GM23338 (cell line): ENCODE measurements around the gene SMYD3. TPM values are rescaled to one million over a fixed set of nuclear protein-coding genes. Genes with fewer than 3 reads are reported as not detected.
"Not testable (repeated sequence)": the region's sequence is repeated elsewhere in the genome, so short reads cannot be mapped to it uniquely, and the experiment has no call there.

Experiments used
- ATAC-seq: fragments of 200-7000 bp; cut with Tn5 transposase; 3 replicates; pipeline ENCODE4 v1.9.1; 2020
- DNase-seq: peaks from one replicate; pipeline ENCODE4 v3.0.0-alpha.2; 2015; ENCODE audit warnings: low spot score
- H2AFZ ChIP-seq: fragments of 200-600 bp; sonication (generic); 2 replicates; pipeline ENCODE4 v1.8.0; 2016; ENCODE audit warnings: antibody characterized with exemption, mild to moderate bottlenecking, moderate library complexity
- H3F3A ChIP-seq: fragments of 200-600 bp; sonication (generic); replicated peaks from 2 replicates; pipeline ENCODE4 v1.8.0; 2017; ENCODE audit warnings: antibody characterized with exemption, mixed run types, low read depth
- H3K27ac ChIP-seq: fragments of 200-600 bp; sonication (generic); 2 replicates; pipeline ENCODE4 v1.6.1; 2016; ENCODE audit warnings: low read depth
- H3K27me3 ChIP-seq: fragments of 200-600 bp; sonication (generic); 2 replicates; pipeline ENCODE4 v1.8.0; 2016; ENCODE audit warnings: mild to moderate bottlenecking, mixed run types, moderate library complexity; ENCODE audit not compliant: insufficient read depth
- H3K36me3 ChIP-seq: fragments of 200-600 bp; sonication (generic); 2 replicates; pipeline ENCODE4 v1.8.0; 2016; ENCODE audit warnings: mild to moderate bottlenecking; ENCODE audit not compliant: insufficient read depth
- H3K4me1 ChIP-seq: fragments of 200-600 bp; sonication (generic); 2 replicates; pipeline ENCODE4 v1.8.0; 2016; ENCODE audit warnings: mild to moderate bottlenecking, moderate library complexity; ENCODE audit not compliant: insufficient read depth
- H3K4me2 ChIP-seq: fragments of 200-600 bp; sonication (generic); 2 replicates; pipeline ENCODE4 v1.7.1; 2017; ENCODE audit warnings: mixed run types
- H3K4me3 ChIP-seq: fragments of 200-600 bp; sonication (generic); 2 replicates; pipeline ENCODE4 v1.6.1; 2016; ENCODE audit warnings: mixed run types
- H3K79me2 ChIP-seq: fragments of 200-600 bp; sonication (generic); replicated peaks from 2 replicates; pipeline ENCODE4 v1.8.0; 2017; ENCODE audit warnings: mild to moderate bottlenecking; ENCODE audit not compliant: insufficient read depth
- H3K9me2 ChIP-seq: fragments of 200-600 bp; sonication (generic); 2 replicates; pipeline ENCODE4 v1.8.0; 2017; ENCODE audit not compliant: insufficient read depth
- H4K20me1 ChIP-seq: fragments of 200-600 bp; sonication (generic); replicated peaks from 2 replicates; pipeline ENCODE4 v1.8.0; 2017; ENCODE audit warnings: mild to moderate bottlenecking; ENCODE audit not compliant: insufficient read depth
- H3K27ac Mint-ChIP-seq: 2 replicates; pipeline ENCODE4 v1.8.0; 2020; ENCODE audit warnings: inconsistent platforms, mild to moderate bottlenecking, moderate library complexity, mixed read lengths
- H3K27me3 Mint-ChIP-seq: 3 replicates; pipeline ENCODE4 v1.8.0; 2022; ENCODE audit warnings: low read depth, mild to moderate bottlenecking, moderate library complexity, mixed read lengths, inconsistent platforms; ENCODE audit not compliant: insufficient read depth, poor library complexity
- H3K36me3 Mint-ChIP-seq: 3 replicates; pipeline ENCODE4 v1.8.0; 2021; ENCODE audit warnings: low read depth, mild to moderate bottlenecking, inconsistent platforms, moderate library complexity, mixed read lengths
- H3K4me1 Mint-ChIP-seq: 3 replicates; pipeline ENCODE4 v1.8.0; 2020; ENCODE audit warnings: mild to moderate bottlenecking, inconsistent platforms, mixed read lengths
- H3K4me3 Mint-ChIP-seq: 3 replicates; pipeline ENCODE4 v1.8.0; 2021; ENCODE audit warnings: moderate library complexity, mild to moderate bottlenecking, inconsistent platforms, mixed read lengths
- H3K9me3 Mint-ChIP-seq: 3 replicates; pipeline ENCODE4 v1.8.0; 2020; ENCODE audit warnings: moderate library complexity, mild to moderate bottlenecking, inconsistent platforms, mixed read lengths
- ETS1 ChIP-seq: IDR thresholded peaks from 2 replicates; pipeline ENCODE4 v1.6.1; 2016; ENCODE audit warnings: antibody characterized with exemption
- EZH2 ChIP-seq: fragments of 200-600 bp; sonication (generic); IDR thresholded peaks from one replicate; pipeline ENCODE4 v1.8.0; 2017; ENCODE audit warnings: antibody characterized with exemption, mild to moderate bottlenecking, low read depth; ENCODE audit not compliant: unreplicated experiment
- EZH2phosphoT487 ChIP-seq: fragments of 200-600 bp; sonication (generic); IDR thresholded peaks from one replicate; pipeline ENCODE4 v1.8.1; 2018; ENCODE audit warnings: antibody characterized with exemption; ENCODE audit not compliant: unreplicated experiment
- NANOG ChIP-seq: IDR thresholded peaks from 2 replicates; pipeline ENCODE4 v1.6.1; 2016; ENCODE audit warnings: antibody characterized with exemption, borderline replicate concordance
- POLR2AphosphoS5 ChIP-seq: IDR thresholded peaks from 2 replicates; pipeline ENCODE4 v1.6.1; 2016; ENCODE audit warnings: antibody characterized with exemption, low read depth
- REST ChIP-seq: IDR thresholded peaks from one replicate; pipeline ENCODE4 v1.6.1; 2018; ENCODE audit warnings: antibody characterized with exemption; ENCODE audit not compliant: unreplicated experiment
- ZNF114 ChIP-seq: fragments of 250-450 bp; sonication (Bioruptor Pico); IDR thresholded peaks from 2 replicates; pipeline ENCODE4 v1.5.0; 2020; ENCODE audit warnings: mild to moderate bottlenecking, moderate library complexity
- ZNF331 ChIP-seq: fragments of 250-450 bp; sonication (Bioruptor Pico); IDR thresholded peaks from 2 replicates; pipeline ENCODE4 v1.5.0; 2020; ENCODE audit warnings: low read depth, mild to moderate bottlenecking, moderate library complexity
- polyA plus RNA-seq: library from polyadenylated mRNA; unstranded; fragments of >200 nt; fragmentation: Nextera tagmentation; extraction: Ambion mirVana; gene quantifications from 2 replicates; pipeline ENCODE4 v1.2.1, GENCODE V29; 2016
- total RNA-seq: library from RNA; depleted of rRNA; stranded (reverse); fragments of >200 nt; shearing (Covaris generic); gene quantifications from 2 replicates; pipeline ENCODE4 v1.2.3, GENCODE V29; 2014
- TF ChIP-seq, protein P1 (sequence below): fragments of 250-450 bp; sonication (Bioruptor Pico); IDR thresholded peaks from 2 replicates; pipeline ENCODE4 v1.5.0; 2020; ENCODE audit warnings: mild to moderate bottlenecking, moderate library complexity

Gene SMYD3
- total and polyA plus RNA-seq, 2 experiments from 2014 or later: 31.8 to 34.4 TPM

- Histone ChIP-seq H3F3A (no peaks in the 10 kb centered on the region), H3K27ac (no peak overlapping the region), H3K9me2 (no peaks in the 10 kb centered on the region), H3K4me1 (no peaks in the 10 kb centered on the region), H3K36me3 (no peaks in the 10 kb centered on the region), H3K79me2 (no peaks in the 10 kb centered on the region), H2AFZ (no peak overlapping the region), H3K4me3 (no peak overlapping the region), H3K27me3 (no peaks in the 10 kb centered on the region), H3K4me2 (no peak overlapping the region), H4K20me1 (no peaks in the 10 kb centered on the region)
- H3K4me1 Mint-ChIP-seq: no peaks in the 10 kb centered on the region; the same call in 2 of the 3 replicates
- H3K9me3 Mint-ChIP-seq: no peaks in the 10 kb centered on the region
- DNase-seq (no peak), ATAC-seq (no peak)
- no peaks in the 10 kb centered on the region for H3K36me3 Mint-ChIP-seq
- no peak overlapping the region for H3K4me3 Mint-ChIP-seq
- H3K27ac Mint-ChIP-seq: no peak overlapping the region; the same call in 1 of the 2 replicates
- TF ChIP-seq EZH2: no peak
- no peak for TF ChIP-seq ZNF331 (CRISPR knock-in tag)
- TF ChIP-seq NANOG: no peak
- TF ChIP-seq, protein P1, sequence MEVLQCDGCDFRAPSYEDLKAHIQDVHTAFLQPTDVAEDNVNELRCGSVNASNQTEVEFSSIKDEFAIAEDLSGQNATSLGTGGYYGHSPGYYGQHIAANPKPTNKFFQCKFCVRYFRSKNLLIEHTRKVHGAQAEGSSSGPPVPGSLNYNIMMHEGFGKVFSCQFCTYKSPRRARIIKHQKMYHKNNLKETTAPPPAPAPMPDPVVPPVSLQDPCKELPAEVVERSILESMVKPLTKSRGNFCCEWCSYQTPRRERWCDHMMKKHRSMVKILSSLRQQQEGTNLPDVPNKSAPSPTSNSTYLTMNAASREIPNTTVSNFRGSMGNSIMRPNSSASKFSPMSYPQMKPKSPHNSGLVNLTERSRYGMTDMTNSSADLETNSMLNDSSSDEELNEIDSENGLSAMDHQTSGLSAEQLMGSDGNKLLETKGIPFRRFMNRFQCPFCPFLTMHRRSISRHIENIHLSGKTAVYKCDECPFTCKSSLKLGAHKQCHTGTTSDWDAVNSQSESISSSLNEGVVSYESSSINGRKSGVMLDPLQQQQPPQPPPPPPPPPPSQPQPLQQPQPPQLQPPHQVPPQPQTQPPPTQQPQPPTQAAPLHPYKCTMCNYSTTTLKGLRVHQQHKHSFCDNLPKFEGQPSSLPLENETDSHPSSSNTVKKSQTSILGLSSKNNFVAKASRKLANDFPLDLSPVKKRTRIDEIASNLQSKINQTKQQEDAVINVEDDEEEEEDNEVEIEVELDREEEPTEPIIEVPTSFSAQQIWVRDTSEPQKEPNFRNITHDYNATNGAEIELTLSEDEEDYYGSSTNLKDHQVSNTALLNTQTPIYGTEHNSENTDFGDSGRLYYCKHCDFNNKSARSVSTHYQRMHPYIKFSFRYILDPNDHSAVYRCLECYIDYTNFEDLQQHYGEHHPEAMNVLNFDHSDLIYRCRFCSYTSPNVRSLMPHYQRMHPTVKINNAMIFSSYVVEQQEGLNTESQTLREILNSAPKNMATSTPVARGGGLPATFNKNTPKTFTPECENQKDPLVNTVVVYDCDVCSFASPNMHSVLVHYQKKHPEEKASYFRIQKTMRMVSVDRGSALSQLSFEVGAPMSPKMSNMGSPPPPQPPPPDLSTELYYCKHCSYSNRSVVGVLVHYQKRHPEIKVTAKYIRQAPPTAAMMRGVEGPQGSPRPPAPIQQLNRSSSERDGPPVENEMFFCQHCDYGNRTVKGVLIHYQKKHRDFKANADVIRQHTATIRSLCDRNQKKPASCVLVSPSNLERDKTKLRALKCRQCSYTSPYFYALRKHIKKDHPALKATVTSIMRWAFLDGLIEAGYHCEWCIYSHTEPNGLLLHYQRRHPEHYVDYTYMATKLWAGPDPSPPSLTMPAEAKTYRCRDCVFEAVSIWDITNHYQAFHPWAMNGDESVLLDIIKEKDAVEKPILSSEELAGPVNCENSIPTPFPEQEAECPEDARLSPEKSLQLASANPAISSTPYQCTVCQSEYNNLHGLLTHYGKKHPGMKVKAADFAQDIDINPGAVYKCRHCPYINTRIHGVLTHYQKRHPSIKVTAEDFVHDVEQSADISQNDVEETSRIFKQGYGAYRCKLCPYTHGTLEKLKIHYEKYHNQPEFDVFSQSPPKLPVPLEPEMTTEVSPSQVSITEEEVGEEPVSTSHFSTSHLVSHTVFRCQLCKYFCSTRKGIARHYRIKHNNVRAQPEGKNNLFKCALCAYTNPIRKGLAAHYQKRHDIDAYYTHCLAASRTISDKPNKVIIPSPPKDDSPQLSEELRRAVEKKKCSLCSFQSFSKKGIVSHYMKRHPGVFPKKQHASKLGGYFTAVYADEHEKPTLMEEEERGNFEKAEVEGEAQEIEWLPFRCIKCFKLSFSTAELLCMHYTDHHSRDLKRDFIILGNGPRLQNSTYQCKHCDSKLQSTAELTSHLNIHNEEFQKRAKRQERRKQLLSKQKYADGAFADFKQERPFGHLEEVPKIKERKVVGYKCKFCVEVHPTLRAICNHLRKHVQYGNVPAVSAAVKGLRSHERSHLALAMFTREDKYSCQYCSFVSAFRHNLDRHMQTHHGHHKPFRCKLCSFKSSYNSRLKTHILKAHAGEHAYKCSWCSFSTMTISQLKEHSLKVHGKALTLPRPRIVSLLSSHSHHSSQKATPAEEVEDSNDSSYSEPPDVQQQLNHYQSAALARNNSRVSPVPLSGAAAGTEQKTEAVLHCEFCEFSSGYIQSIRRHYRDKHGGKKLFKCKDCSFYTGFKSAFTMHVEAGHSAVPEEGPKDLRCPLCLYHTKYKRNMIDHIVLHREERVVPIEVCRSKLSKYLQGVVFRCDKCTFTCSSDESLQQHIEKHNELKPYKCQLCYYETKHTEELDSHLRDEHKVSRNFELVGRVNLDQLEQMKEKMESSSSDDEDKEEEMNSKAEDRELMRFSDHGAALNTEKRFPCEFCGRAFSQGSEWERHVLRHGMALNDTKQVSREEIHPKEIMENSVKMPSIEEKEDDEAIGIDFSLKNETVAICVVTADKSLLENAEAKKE: no peak
- TF ChIP-seq EZH2phosphoT487: no peak
- TF ChIP-seq POLR2AphosphoS5: no peak
- no peak for TF ChIP-seq ZNF114 (CRISPR knock-in tag)
- TF ChIP-seq REST: no peak
- no peak for TF ChIP-seq ETS1
- H3K27me3 Mint-ChIP-seq: peaks cover 4% of the 10 kb centered on the region
Observed at GRCh38 chr1:245822996-245823395, 684.1 kb downstream of the SMYD3 start.

- H2AFZ ChIP-seq, DNase-seq, H3K36me3 Mint-ChIP-seq, ATAC-seq, H3K79me2 ChIP-seq, H3K36me3 ChIP-seq, H3K9me3 Mint-ChIP-seq, H3K4me1 ChIP-seq, H3K27me3 Mint-ChIP-seq, H3K27me3 ChIP-seq, H3K4me3 ChIP-seq, H3K4me1 Mint-ChIP-seq, H3K27ac Mint-ChIP-seq, H3K9me2 ChIP-seq, H3K27ac ChIP-seq, H3K4me3 Mint-ChIP-seq, H3K4me2 ChIP-seq, H3F3A ChIP-seq, H4K20me1 ChIP-seq: not testable (repeated sequence)
Observed at GRCh38 chr1:245818363-245818762, 688.7 kb downstream of the SMYD3 start.
